ENCODE data around the gene CD177. TPM values are rescaled to one million over a fixed set of nuclear protein-coding genes. Genes with fewer than 3 reads are reported as not detected.

Gene CD177
- total RNA-seq, 6 donors from 2014 or later, result 5.8 to 38.8 (median 9.6) TPM

GRCh38 chr19:43406297-43406696 lies 52.8 kb downstream of the CD177 start:
- H3K36me3 ChIP-seq, result no peaks in the 10 kb centered on the region
- H3K4me1 ChIP-seq, result no peaks in the 10 kb centered on the region
- DNase-seq (peak in 1 of 2 donors; percentile 34), ATAC-seq (ENCODE audit: low FRiP score in 2 of 2) (no peak)
- 76 to 80% methylated on average over 24 of the region's 24 CpGs for WGBS, 2 donors
- H3K27ac ChIP-seq, result no peak overlapping the region
- H3K27me3 ChIP-seq, result no peaks in the 10 kb centered on the region
- no peak overlapping the region for H3K4me3 ChIP-seq
- TF ChIP-seq POLR2A (IDR thresholded peaks at IDR 0.05), result no peak
- TF ChIP-seq CTCF (IDR thresholded peaks at IDR 0.05), result no peak
- TF ChIP-seq EP300 (IDR thresholded peaks at IDR 0.05), result no peak
- TF ChIP-seq POLR2AphosphoS5 (IDR thresholded peaks at IDR 0.05), result no peak
- no peaks in the 10 kb centered on the region for H3K9me3 ChIP-seq

GRCh38 chr19:43407416-43408005 lies 54.0 kb downstream of the CD177 start:
- 87 to 91% methylated on average over 15 to 19 of the region's 22 CpGs for WGBS, 2 donors
- Histone ChIP-seq H3K9me3 (no peaks in the 10 kb centered on the region), H3K27ac (no peak overlapping the region), H3K4me3 (no peak overlapping the region), H3K36me3 (no peaks in the 10 kb centered on the region), H3K4me1 (no peaks in the 10 kb centered on the region), H3K27me3 (no peaks in the 10 kb centered on the region)
- DNase-seq, result peak in 1 of 2 donors; percentile 58
- no peak for TF ChIP-seq CTCF (IDR thresholded peaks at IDR 0.05)
- TF ChIP-seq EP300 (IDR thresholded peaks at IDR 0.05), result no peak
- no peak for TF ChIP-seq POLR2A (IDR thresholded peaks at IDR 0.05)
- TF ChIP-seq POLR2AphosphoS5 (IDR thresholded peaks at IDR 0.05), result no peak
- no peak for ATAC-seq (ENCODE audit: low FRiP score in 2 of 2)

- DNase-seq, result peak in 1 of 2 donors; percentile 80
- H3K27ac ChIP-seq, result no peak overlapping the region
- peak in 1 of 2 donors; percentile 44 for ATAC-seq (ENCODE audit: low FRiP score in 2 of 2)
- no peaks in the 10 kb centered on the region for H3K4me1 ChIP-seq
- H3K36me3 ChIP-seq, result no peaks in the 10 kb centered on the region
- TF ChIP-seq POLR2A (IDR thresholded peaks at IDR 0.05) (no peak), CTCF (IDR thresholded peaks at IDR 0.05) (no peak), POLR2AphosphoS5 (IDR thresholded peaks at IDR 0.05) (no peak), EP300 (IDR thresholded peaks at IDR 0.05) (no peak)
- H3K4me3 ChIP-seq, result no peak overlapping the region
- H3K27me3 ChIP-seq, result no peaks in the 10 kb centered on the region
- no peaks in the 10 kb centered on the region for H3K9me3 ChIP-seq
- 84 to 94% methylated on average over 26 to 27 of the region's 34 CpGs for WGBS, 2 donors
Observed at GRCh38 chr19:43408043-43408442, 54.6 kb downstream of the CD177 start.

GRCh38 chr19:43409415-43409814 lies 55.9 kb downstream of the CD177 start:
- Histone ChIP-seq H3K27ac (no peak overlapping the region), H3K36me3 (no peaks in the 10 kb centered on the region), H3K9me3 (no peaks in the 10 kb centered on the region), H3K4me3 (no peak overlapping the region), H3K4me1 (no peaks in the 10 kb centered on the region), H3K27me3 (no peaks in the 10 kb centered on the region)
- DNase-seq (no peak), ATAC-seq (ENCODE audit: low FRiP score in 2 of 2) (no peak)
- TF ChIP-seq POLR2A (IDR thresholded peaks at IDR 0.05), result no peak
- TF ChIP-seq POLR2AphosphoS5 (IDR thresholded peaks at IDR 0.05), result no peak
- no peak for TF ChIP-seq EP300 (IDR thresholded peaks at IDR 0.05)
- no peak for TF ChIP-seq CTCF (IDR thresholded peaks at IDR 0.05)
- WGBS, 2 donors, result 71 to 79% methylated on average over 1 of the region's 1 CpG

- DNase-seq (no peak), ATAC-seq (ENCODE audit: low FRiP score in 2 of 2) (no peak)
- WGBS, 2 donors, result 83 to 86% methylated on average over 6 of the region's 6 CpGs
- TF ChIP-seq CTCF (IDR thresholded peaks at IDR 0.05) (no peak), EP300 (IDR thresholded peaks at IDR 0.05) (no peak), POLR2A (IDR thresholded peaks at IDR 0.05) (no peak), POLR2AphosphoS5 (IDR thresholded peaks at IDR 0.05) (no peak)
- Histone ChIP-seq H3K27me3 (no peaks in the 10 kb centered on the region), H3K4me3 (no peak overlapping the region), H3K9me3 (no peaks in the 10 kb centered on the region), H3K36me3 (no peaks in the 10 kb centered on the region), H3K4me1 (no peaks in the 10 kb centered on the region), H3K27ac (no peak overlapping the region)
Observed at GRCh38 chr19:43412441-43412840, 59.0 kb downstream of the CD177 start.
